A549 (cell line): Measurements from ENCODE around the gene CREBL2. TPM values are rescaled to one million over a fixed set of nuclear protein-coding genes. Genes with fewer than 3 reads are reported as not detected.

Experiments used
- ATAC-seq, 2 experiments: fragments of 200-7000 bp in 1 of 2; fragments of >200 bp in 1 of 2; cut with Nextera tagmentation in 1 of 2; cut with Tn5 transposase in 1 of 2; 3 replicates each; pipeline versions ENCODE4 v1.8.0 to v1.9.1; 2018 to 2020; ENCODE audit warnings: mild to moderate bottlenecking in 1 of 2, moderate library complexity in 1 of 2
- CTCF ChIA-PET: fragments of 300-600 bp; sonication (Branson Sonifier 250); formaldehyde crosslinking; extraction: SDS; loops from one replicate; lab custom pipeline; 2021; ENCODE audit warnings: antibody characterized with exemption, inconsistent platforms; lab: Yijun Ruan, JAX
- POLR2A ChIA-PET: fragments of 350-600 bp; formaldehyde crosslinking; extraction: SDS; loops from one replicate; lab custom pipeline; 2021; ENCODE audit warnings: antibody characterized with exemption, inconsistent platforms; lab: Yijun Ruan, JAX
- DNase-seq, 2 experiments: peaks; one replicate each; pipeline versions ENCODE4 v3.0.0 to v3.0.0-alpha.2; 2011 to 2016; ENCODE audit warnings: low read depth in 1 of 2, low spot score in 1 of 2
- FAIRE-seq: peaks from 2 replicates; lab custom pipeline; 2011; peaks lifted over from hg19 to GRCh38; lab: Jason Lieb, UNC
- H3K27ac ChIP-seq, 2 experiments: fragments of >200 bp; sonication (Bioruptor Twin); formaldehyde crosslinking; 3 replicates each; pipeline ENCODE4 v1.5.1; 2016 to 2017
- H3K4me1 ChIP-seq: fragments of >200 bp; sonication (Bioruptor Twin); formaldehyde crosslinking; 3 replicates; pipeline ENCODE4 v1.6.1; 2016
- H3K4me2 ChIP-seq: fragments of >200 bp; sonication (Bioruptor Twin); formaldehyde crosslinking; 3 replicates; pipeline ENCODE4 v1.6.1; 2016
- H3K4me3 ChIP-seq: fragments of >200 bp; sonication (Bioruptor Twin); formaldehyde crosslinking; 3 replicates; pipeline ENCODE4 v1.5.1; 2016
- H3K9me3 ChIP-seq: fragments of >200 bp; sonication (Bioruptor Twin); formaldehyde crosslinking; 3 replicates; pipeline ENCODE4 v1.6.1; 2016
- ATOH8 ChIP-seq: fragments of 250-450 bp; sonication (Bioruptor Pico); IDR thresholded peaks from 2 replicates; pipeline ENCODE4 v1.5.0; 2020; ENCODE audit warnings: low read depth, mild to moderate bottlenecking, moderate library complexity
- BHLHE40 ChIP-seq: IDR thresholded peaks from 2 replicates; pipeline ENCODE4 v1.6.1; 2012; ENCODE audit warnings: low read depth, low read length, inconsistent platforms
- CBX2 ChIP-seq: fragments of 200-600 bp; sonication (generic); IDR thresholded peaks from 2 replicates; pipeline ENCODE4 v1.6.1; 2016; ENCODE audit warnings: low read depth, mild to moderate bottlenecking, borderline replicate concordance
- CHD2 ChIP-seq: fragments of 150-350 bp; IDR thresholded peaks from 2 replicates; pipeline ENCODE4 v1.6.1; 2014; ENCODE audit warnings: low read length; ENCODE audit not compliant: partially characterized antibody
- CHD4 ChIP-seq: fragments of 200-600 bp; sonication (generic); IDR thresholded peaks from 2 replicates; pipeline ENCODE4 v1.6.1; 2016; ENCODE audit warnings: antibody characterized with exemption, mild to moderate bottlenecking, borderline replicate concordance
- EHF ChIP-seq: fragments of 250-450 bp; sonication (Bioruptor Pico); IDR thresholded peaks from 2 replicates; pipeline ENCODE4 v1.5.0; 2020; ENCODE audit warnings: mild to moderate bottlenecking
- EHMT2 ChIP-seq: fragments of 200-600 bp; sonication (generic); IDR thresholded peaks from 2 replicates; pipeline ENCODE4 v1.6.1; 2016; ENCODE audit warnings: antibody characterized with exemption, low read depth, mild to moderate bottlenecking, moderate library complexity
- ELK1 ChIP-seq: fragments of 150-350 bp; IDR thresholded peaks from 2 replicates; pipeline ENCODE4 v1.6.1; 2014; ENCODE audit warnings: low read depth, mild to moderate bottlenecking, low read length
- EP300 ChIP-seq, 2 experiments: fragments of >200 bp; sonication (Bioruptor Twin); formaldehyde crosslinking; IDR thresholded peaks; 2 replicates in 1 of 2; 3 replicates in 1 of 2; pipeline ENCODE4 v1.6.1; 2016 to 2017
- ESRRA ChIP-seq: fragments of 150-350 bp; IDR thresholded peaks from 2 replicates; pipeline ENCODE4 v1.6.1; 2014; ENCODE audit warnings: mild to moderate bottlenecking, low read length, borderline replicate concordance
- FOSL2 ChIP-seq, 2 experiments: fragments of 450-650 bp in 1 of 2; fragments of >200 bp in 1 of 2; sonication (Bioruptor Twin) in 1 of 2; formaldehyde crosslinking; IDR thresholded peaks; 2 replicates each; pipeline versions ENCODE4 v1.5.0 to v1.6.1; 2016 to 2020; ENCODE audit warnings: mild to moderate bottlenecking in 1 of 2, moderate library complexity in 1 of 2
- GATA3 ChIP-seq: IDR thresholded peaks from 2 replicates; pipeline ENCODE4 v1.6.1; 2012; ENCODE audit warnings: borderline replicate concordance
- HDAC2 ChIP-seq: fragments of 200-600 bp; sonication (generic); IDR thresholded peaks from 2 replicates; pipeline ENCODE4 v1.6.1; 2016
- HMGXB4 ChIP-seq: fragments of 250-450 bp; sonication (Bioruptor Pico); IDR thresholded peaks from 2 replicates; pipeline ENCODE4 v1.5.0; 2021; ENCODE audit warnings: mild to moderate bottlenecking, moderate library complexity, borderline replicate concordance
- KDM1A ChIP-seq: fragments of 200-600 bp; sonication (generic); IDR thresholded peaks from 2 replicates; pipeline ENCODE4 v1.6.1; 2016; ENCODE audit warnings: low read depth, mild to moderate bottlenecking
- KDM5A ChIP-seq: fragments of 200-600 bp; sonication (generic); IDR thresholded peaks from 2 replicates; pipeline ENCODE4 v1.6.1; 2016; ENCODE audit warnings: antibody characterized with exemption, mild to moderate bottlenecking
- MAZ ChIP-seq: fragments of 150-350 bp; IDR thresholded peaks from 2 replicates; pipeline ENCODE4 v1.6.1; 2014; ENCODE audit warnings: antibody characterized with exemption, low read depth, low read length, borderline replicate concordance
- MYC ChIP-seq: IDR thresholded peaks from 2 replicates; pipeline ENCODE4 v1.6.1; 2012; ENCODE audit warnings: mild to moderate bottlenecking, inconsistent platforms, low read length, improper control_type of control experiment, borderline replicate concordance
- NPAS2 ChIP-seq: fragments of 250-450 bp; sonication (Bioruptor Pico); IDR thresholded peaks from 2 replicates; pipeline ENCODE4 v1.8.0; 2022; ENCODE audit warnings: mild to moderate bottlenecking, moderate library complexity, borderline replicate concordance
- RCOR1 ChIP-seq: fragments of 150-350 bp; IDR thresholded peaks from 2 replicates; pipeline ENCODE4 v1.6.1; 2014; ENCODE audit warnings: antibody characterized with exemption, low read length, low read depth
- SREBF2 ChIP-seq: fragments of 450-650 bp; IDR thresholded peaks from 2 replicates; pipeline ENCODE4 v1.6.1; 2014; ENCODE audit warnings: mild to moderate bottlenecking, moderate library complexity
- ZNF302 ChIP-seq: fragments of 250-450 bp; sonication (Bioruptor Pico); IDR thresholded peaks from 2 replicates; pipeline ENCODE4 v1.9.0; 2021; ENCODE audit warnings: inconsistent platforms, mild to moderate bottlenecking, moderate library complexity
- WGBS: methylation state at CpG from one replicate; pipeline ENCODE4 v1.1.6; 2017; ENCODE audit errors: missing lambda C conversion rate; 5-methylcytosine and 5-hydroxymethylcytosine counted together
- polyA plus RNA-seq, 4 experiments: library from polyadenylated mRNA; depleted of rRNA in 3 of 4; stranded (reverse); fragments of >200 nt; fragmentation: RNase III in 1 of 4; extraction: RNeasy Plus Mini Kit Qiagen cat#74134 plus additional on column Dnase treatment in 1 of 4; gene quantifications; 2 replicates in 3 of 4; 3 replicates in 1 of 4; pipeline ENCODE4 v1.2.3, GENCODE V29; 2011 to 2017
- TF ChIP-seq, protein P1 (sequence below): IDR thresholded peaks from 2 replicates; pipeline ENCODE4 v1.6.1; 2012
- TF ChIP-seq, protein P2 (sequence below): fragments of >200 bp; sonication (Bioruptor Twin); formaldehyde crosslinking; IDR thresholded peaks from 3 replicates; pipeline ENCODE4 v1.5.1; 2016
- TF ChIP-seq, protein P3 (sequence below): fragments of 450-650 bp; IDR thresholded peaks from 2 replicates; pipeline ENCODE4 v1.6.1; 2014; ENCODE audit warnings: antibody characterized with exemption

Gene CREBL2
- polyA plus RNA-seq, 2 of the 4 experiments (the other 2 are of a cell fraction), result 24.3 to 31.4 TPM

DNA sequence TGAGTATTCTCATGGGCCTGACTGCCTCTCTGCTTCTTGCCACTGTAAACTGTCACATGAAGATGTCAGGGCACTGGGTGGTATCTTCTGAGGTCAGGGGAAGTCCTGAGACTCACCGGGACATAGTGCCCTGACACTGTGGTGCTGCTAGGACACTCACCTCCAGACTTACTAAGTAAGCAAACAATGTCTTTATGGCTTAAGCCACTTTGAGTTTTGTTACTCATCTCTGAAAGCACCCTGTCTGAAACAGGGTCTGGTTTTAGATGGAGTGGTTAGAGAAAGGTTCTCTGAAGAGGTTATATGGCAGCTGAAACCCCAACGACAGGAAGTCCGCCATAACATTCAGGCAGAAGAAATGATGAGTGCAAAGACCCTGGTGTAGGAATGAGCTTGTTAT, 61.6 kb downstream of the CREBL2 start:
- POLR2A ChIA-PET, result no interaction called here
- H3K4me2 ChIP-seq, result no peak overlapping the region

GRCh38 chr12:12676605-12677004, 64.9 kb downstream of the CREBL2 start:
- Histone ChIP-seq H3K27ac (no peak overlapping the region), H3K4me3 (no peak overlapping the region), H3K9me3 (no peaks in the 10 kb centered on the region), H3K4me1 (peaks cover 18% of the 10 kb centered on the region), H3K4me2 (no peak overlapping the region)
- FAIRE-seq (no peak), DNase-seq (no peak), ATAC-seq (no peak)
- no peak for TF ChIP-seq CHD2
- TF ChIP-seq FOSL2 (IDR thresholded peaks at IDR 0.05), result no peak
- TF ChIP-seq FOSL2 (CRISPR knock-in tag; IDR thresholded peaks at IDR 0.05), result no peak
- TF ChIP-seq NPAS2 (CRISPR knock-in tag), result no peak
- no peak for TF ChIP-seq EHF (CRISPR knock-in tag)
- no peak for TF ChIP-seq ZNF302 (CRISPR knock-in tag)
- no peak for TF ChIP-seq HDAC2
- no peak for TF ChIP-seq SREBF2
- no peak for TF ChIP-seq ESRRA
- TF ChIP-seq RCOR1, result no peak
- TF ChIP-seq, protein P1, sequence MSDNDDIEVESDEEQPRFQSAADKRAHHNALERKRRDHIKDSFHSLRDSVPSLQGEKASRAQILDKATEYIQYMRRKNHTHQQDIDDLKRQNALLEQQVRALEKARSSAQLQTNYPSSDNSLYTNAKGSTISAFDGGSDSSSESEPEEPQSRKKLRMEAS, result no peak
- TF ChIP-seq CHD4, result no peak
- no peak for TF ChIP-seq BHLHE40
- TF ChIP-seq, protein P2, sequence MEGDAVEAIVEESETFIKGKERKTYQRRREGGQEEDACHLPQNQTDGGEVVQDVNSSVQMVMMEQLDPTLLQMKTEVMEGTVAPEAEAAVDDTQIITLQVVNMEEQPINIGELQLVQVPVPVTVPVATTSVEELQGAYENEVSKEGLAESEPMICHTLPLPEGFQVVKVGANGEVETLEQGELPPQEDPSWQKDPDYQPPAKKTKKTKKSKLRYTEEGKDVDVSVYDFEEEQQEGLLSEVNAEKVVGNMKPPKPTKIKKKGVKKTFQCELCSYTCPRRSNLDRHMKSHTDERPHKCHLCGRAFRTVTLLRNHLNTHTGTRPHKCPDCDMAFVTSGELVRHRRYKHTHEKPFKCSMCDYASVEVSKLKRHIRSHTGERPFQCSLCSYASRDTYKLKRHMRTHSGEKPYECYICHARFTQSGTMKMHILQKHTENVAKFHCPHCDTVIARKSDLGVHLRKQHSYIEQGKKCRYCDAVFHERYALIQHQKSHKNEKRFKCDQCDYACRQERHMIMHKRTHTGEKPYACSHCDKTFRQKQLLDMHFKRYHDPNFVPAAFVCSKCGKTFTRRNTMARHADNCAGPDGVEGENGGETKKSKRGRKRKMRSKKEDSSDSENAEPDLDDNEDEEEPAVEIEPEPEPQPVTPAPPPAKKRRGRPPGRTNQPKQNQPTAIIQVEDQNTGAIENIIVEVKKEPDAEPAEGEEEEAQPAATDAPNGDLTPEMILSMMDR, result no peak
- WGBS, result 14% methylated on average over 3 of the region's 3 CpGs
- ChIA-PET POLR2A (no interaction called here), CTCF (interaction anchor here (0.6 to 2.0 kb wide), 2 partner anchors 18 to 21 kb away, joined by 3 to 6 read pairs; no protein-coding TSS in a partner anchor)

More for the DNA sequence above, 61.6 kb downstream of the CREBL2 start:
- H3K27ac ChIP-seq, result no peak overlapping the region
- TF ChIP-seq, protein P1, result no peak
- TF ChIP-seq ATOH8 (CRISPR knock-in tag), result no peak
- no peak for TF ChIP-seq BHLHE40
- no peak for TF ChIP-seq GATA3
- no peak for TF ChIP-seq EP300 (IDR thresholded peaks at IDR 0.05)
- no peak for TF ChIP-seq HMGXB4
- TF ChIP-seq FOSL2 (IDR thresholded peaks at IDR 0.05), result no peak
- no peak for TF ChIP-seq FOSL2 (CRISPR knock-in tag; IDR thresholded peaks at IDR 0.05)
- no peak for TF ChIP-seq KDM1A
- no peak for TF ChIP-seq CBX2
- no peak for TF ChIP-seq ELK1
- TF ChIP-seq MYC, result no peak
- TF ChIP-seq, protein P3, sequence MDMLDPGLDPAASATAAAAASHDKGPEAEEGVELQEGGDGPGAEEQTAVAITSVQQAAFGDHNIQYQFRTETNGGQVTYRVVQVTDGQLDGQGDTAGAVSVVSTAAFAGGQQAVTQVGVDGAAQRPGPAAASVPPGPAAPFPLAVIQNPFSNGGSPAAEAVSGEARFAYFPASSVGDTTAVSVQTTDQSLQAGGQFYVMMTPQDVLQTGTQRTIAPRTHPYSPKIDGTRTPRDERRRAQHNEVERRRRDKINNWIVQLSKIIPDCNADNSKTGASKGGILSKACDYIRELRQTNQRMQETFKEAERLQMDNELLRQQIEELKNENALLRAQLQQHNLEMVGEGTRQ, result no peak
- TF ChIP-seq EHMT2, result no peak
- TF ChIP-seq MAZ, result no peak
- TF ChIP-seq KDM5A, result no peak
- CTCF ChIA-PET, result interaction anchor here (0.7 to 1.1 kb wide), 3 partner anchors 8 to 114 kb away, joined by 3 to 5 read pairs (median 3); no protein-coding TSS in a partner anchor
- no peak for DNase-seq
- WGBS, result 58% methylated on average over 3 of the region's 3 CpGs
- H3K4me3 ChIP-seq, result no peak overlapping the region
- H3K9me3 ChIP-seq, result no peaks in the 10 kb centered on the region
- H3K4me1 ChIP-seq, result peaks cover 41% of the 10 kb centered on the region
- ATAC-seq, result peak in 1 of 2 experiments; percentile 30; a peak in 1 of 6 replicates
- peak; percentile 28 for FAIRE-seq
